ENCODE results near the gene ATP6V0B.

GRCh38 chr1:44002165-44002564 lies 27.4 kb downstream of the ATP6V0B start:
- TF ChIP-seq CHD1 (IDR thresholded peaks at IDR 0.05; ENCODE audit: low read depth, low read length) (no peak), RAD21 (IDR thresholded peaks at IDR 0.05; ENCODE audit: low read length) (no peak), BHLHE40 (IDR thresholded peaks at IDR 0.05; ENCODE audit: low read depth, low read length) (no peak), POLR2A (IDR thresholded peaks at IDR 0.05; ENCODE audit: low read depth, low read length) (no peak)
- TF ChIP-seq, protein P1, sequence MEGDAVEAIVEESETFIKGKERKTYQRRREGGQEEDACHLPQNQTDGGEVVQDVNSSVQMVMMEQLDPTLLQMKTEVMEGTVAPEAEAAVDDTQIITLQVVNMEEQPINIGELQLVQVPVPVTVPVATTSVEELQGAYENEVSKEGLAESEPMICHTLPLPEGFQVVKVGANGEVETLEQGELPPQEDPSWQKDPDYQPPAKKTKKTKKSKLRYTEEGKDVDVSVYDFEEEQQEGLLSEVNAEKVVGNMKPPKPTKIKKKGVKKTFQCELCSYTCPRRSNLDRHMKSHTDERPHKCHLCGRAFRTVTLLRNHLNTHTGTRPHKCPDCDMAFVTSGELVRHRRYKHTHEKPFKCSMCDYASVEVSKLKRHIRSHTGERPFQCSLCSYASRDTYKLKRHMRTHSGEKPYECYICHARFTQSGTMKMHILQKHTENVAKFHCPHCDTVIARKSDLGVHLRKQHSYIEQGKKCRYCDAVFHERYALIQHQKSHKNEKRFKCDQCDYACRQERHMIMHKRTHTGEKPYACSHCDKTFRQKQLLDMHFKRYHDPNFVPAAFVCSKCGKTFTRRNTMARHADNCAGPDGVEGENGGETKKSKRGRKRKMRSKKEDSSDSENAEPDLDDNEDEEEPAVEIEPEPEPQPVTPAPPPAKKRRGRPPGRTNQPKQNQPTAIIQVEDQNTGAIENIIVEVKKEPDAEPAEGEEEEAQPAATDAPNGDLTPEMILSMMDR (conservative IDR thresholded peaks at IDR 0.05; ENCODE audit: low read depth, low read length): no peak

All from IMR-90 (cell line).